A673 (cell line): ENCODE results near the gene FARSA.

ENCODE experiments used
- EZH2 ChIP-seq: fragments of 200-600 bp; sonication (generic); IDR thresholded peaks from 2 replicates; pipeline ENCODE4 v1.6.1; 2017; ENCODE audit warnings: borderline replicate concordance, low read depth, mild to moderate bottlenecking, mixed read lengths, antibody characterized with exemption, low read length; ENCODE audit not compliant: poor library complexity, severe bottlenecking
- TF ChIP-seq, protein P1 (sequence below): fragments of 300-800, 200-600 bp; sonication (generic); conservative IDR thresholded peaks from 2 replicates; pipeline ENCODE4 v1.5.1; 2017; ENCODE audit warnings: low read depth, mild to moderate bottlenecking, antibody characterized with exemption, low read length, moderate library complexity, mixed read lengths

DNA sequence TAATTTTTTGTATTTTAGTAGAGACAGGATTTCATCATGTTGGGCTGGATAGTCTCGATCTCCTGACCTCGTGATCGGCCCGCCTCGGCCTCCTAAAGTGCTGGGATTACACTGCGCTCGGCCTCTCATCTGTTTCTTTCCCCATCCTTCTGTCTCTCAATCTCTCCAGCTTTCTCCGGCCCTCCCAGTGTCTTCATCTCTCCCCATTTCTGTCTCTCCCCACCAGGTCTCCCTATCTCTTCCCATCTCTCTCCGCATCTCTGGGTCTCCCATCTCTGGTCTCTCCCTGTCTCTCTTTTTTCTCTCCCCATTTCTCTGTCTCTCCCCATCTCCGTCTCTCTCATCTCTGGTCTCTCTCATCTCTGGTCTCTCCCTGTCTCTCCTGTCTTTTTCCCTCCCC lies 49.6 kb upstream of the FARSA start:
- TF ChIP-seq, protein P1, sequence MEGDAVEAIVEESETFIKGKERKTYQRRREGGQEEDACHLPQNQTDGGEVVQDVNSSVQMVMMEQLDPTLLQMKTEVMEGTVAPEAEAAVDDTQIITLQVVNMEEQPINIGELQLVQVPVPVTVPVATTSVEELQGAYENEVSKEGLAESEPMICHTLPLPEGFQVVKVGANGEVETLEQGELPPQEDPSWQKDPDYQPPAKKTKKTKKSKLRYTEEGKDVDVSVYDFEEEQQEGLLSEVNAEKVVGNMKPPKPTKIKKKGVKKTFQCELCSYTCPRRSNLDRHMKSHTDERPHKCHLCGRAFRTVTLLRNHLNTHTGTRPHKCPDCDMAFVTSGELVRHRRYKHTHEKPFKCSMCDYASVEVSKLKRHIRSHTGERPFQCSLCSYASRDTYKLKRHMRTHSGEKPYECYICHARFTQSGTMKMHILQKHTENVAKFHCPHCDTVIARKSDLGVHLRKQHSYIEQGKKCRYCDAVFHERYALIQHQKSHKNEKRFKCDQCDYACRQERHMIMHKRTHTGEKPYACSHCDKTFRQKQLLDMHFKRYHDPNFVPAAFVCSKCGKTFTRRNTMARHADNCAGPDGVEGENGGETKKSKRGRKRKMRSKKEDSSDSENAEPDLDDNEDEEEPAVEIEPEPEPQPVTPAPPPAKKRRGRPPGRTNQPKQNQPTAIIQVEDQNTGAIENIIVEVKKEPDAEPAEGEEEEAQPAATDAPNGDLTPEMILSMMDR = no peak
- TF ChIP-seq EZH2 = no peak
